OCI-LY7 (cell line): ENCODE measurements around the gene PLCG1. TPM values are rescaled to one million over a fixed set of nuclear protein-coding genes. Genes with fewer than 3 reads are reported as not detected.

Experiments used
- BruUV-seq: library from RNA; stranded (reverse); fragments of 400-500 nt; replicated peaks from 2 replicates; lab custom pipeline; 2021; lab: Mats Ljungman, UMichigan
- CTCF ChIA-PET: fragments of 300-600 bp; sonication (Branson Sonifier 250); formaldehyde crosslinking; loops from one replicate; lab custom pipeline; 2022; ENCODE audit warnings: antibody characterized with exemption; ENCODE audit not compliant: unreplicated experiment; lab: Charles Lee
- POLR2A ChIA-PET: fragments of 300-600 bp; sonication (Branson Sonifier 250); formaldehyde crosslinking; loops from one replicate; lab custom pipeline; 2022; ENCODE audit warnings: antibody characterized with exemption; lab: Charles Lee
- DNase-seq: peaks from one replicate; pipeline ENCODE4 v3.0.0-alpha.2; 2015; ENCODE audit warnings: low spot score
- H2AFZ ChIP-seq: fragments of 200-600 bp; sonication (generic), shearing (Covaris generic); 2 replicates; pipeline ENCODE4 v1.6.1; 2014; ENCODE audit warnings: mild to moderate bottlenecking, antibody characterized with exemption, low read length, moderate library complexity
- H3K27ac ChIP-seq: fragments of 200-600 bp; sonication (generic); 2 replicates; pipeline ENCODE4 v1.5.1; 2014; ENCODE audit warnings: mixed run types, low read depth, mild to moderate bottlenecking, moderate library complexity, low read length, inconsistent platforms; ENCODE audit not compliant: poor library complexity, severe bottlenecking
- H3K36me3 ChIP-seq: fragments of 200-600 bp; sonication (generic); 2 replicates; pipeline ENCODE4 v1.6.1; 2014; ENCODE audit warnings: mild to moderate bottlenecking, antibody characterized with exemption, low read length, moderate library complexity, mixed read lengths; ENCODE audit not compliant: insufficient read depth
- H3K4me1 ChIP-seq: fragments of 200-600 bp; sonication (generic); 2 replicates; pipeline ENCODE4 v1.5.1; 2014; ENCODE audit warnings: mild to moderate bottlenecking, low read length; ENCODE audit not compliant: insufficient read depth, poor library complexity, severe bottlenecking
- H3K4me2 ChIP-seq: fragments of 200-600 bp; sonication (generic); 2 replicates; pipeline ENCODE4 v1.6.1; 2014; ENCODE audit warnings: mild to moderate bottlenecking, low read length
- H3K4me3 ChIP-seq: fragments of 200-600 bp; sonication (generic); 2 replicates; pipeline ENCODE4 v1.5.1; 2014; ENCODE audit warnings: mild to moderate bottlenecking, low read depth, low read length; ENCODE audit not compliant: poor library complexity, severe bottlenecking
- H3K79me2 ChIP-seq: fragments of 200-600 bp; sonication (generic); 2 replicates; pipeline ENCODE4 v1.6.1; 2016; ENCODE audit warnings: low read depth, mild to moderate bottlenecking, low read length, moderate library complexity, mixed read lengths; ENCODE audit not compliant: insufficient read depth
- H3K9me2 ChIP-seq: fragments of 200-600 bp; sonication (generic); 2 replicates; pipeline ENCODE4 v1.6.1; 2016; ENCODE audit warnings: mild to moderate bottlenecking, low read length, mixed read lengths; ENCODE audit not compliant: insufficient read depth
- H3K9me3 ChIP-seq: fragments of 200-600 bp; sonication (generic); 2 replicates; pipeline ENCODE4 v1.6.1; 2014; ENCODE audit warnings: mild to moderate bottlenecking, mixed run types, low read length, mixed read lengths
- H4K20me1 ChIP-seq: fragments of 200-600 bp; sonication (generic); 2 replicates; pipeline ENCODE4 v1.6.1; 2014; ENCODE audit warnings: mild to moderate bottlenecking, antibody characterized with exemption, low read length, moderate library complexity, mixed read lengths; ENCODE audit not compliant: insufficient read depth
- EZH2phosphoT487 ChIP-seq: fragments of 200-600 bp; sonication (generic); IDR thresholded peaks from 2 replicates; pipeline ENCODE4 v1.6.1; 2018; ENCODE audit warnings: low read depth, borderline replicate concordance, mild to moderate bottlenecking, mixed run types, antibody characterized with exemption, low read length, moderate library complexity, mixed read lengths
- intact Hi-C: fragments of 100-400 bp; cut with micrococcal nuclease; formaldehyde crosslinking; loops from one replicate; pipeline ENCODE4 v1.10.0; 2022; ENCODE audit not compliant: unreplicated experiment
- total RNA-seq, 2 experiments: library from RNA; depleted of rRNA in 1 of 2; stranded (reverse); fragments of >200 nt in 1 of 2; shearing (Covaris generic) in 1 of 2; gene quantifications; 2 replicates each; pipeline ENCODE4 v1.2.3, GENCODE V29; 2014 to 2022
- TF ChIP-seq, protein P1 (sequence below): fragments of 200-600 bp; sonication (generic); conservative IDR thresholded peaks from 2 replicates; pipeline ENCODE4 v1.5.1; 2014; ENCODE audit warnings: mild to moderate bottlenecking, antibody characterized with exemption, low read length, moderate library complexity, mixed read lengths

Gene PLCG1
- total RNA-seq, 2 experiments from 2014 or later = 103 to 121 TPM

DNA sequence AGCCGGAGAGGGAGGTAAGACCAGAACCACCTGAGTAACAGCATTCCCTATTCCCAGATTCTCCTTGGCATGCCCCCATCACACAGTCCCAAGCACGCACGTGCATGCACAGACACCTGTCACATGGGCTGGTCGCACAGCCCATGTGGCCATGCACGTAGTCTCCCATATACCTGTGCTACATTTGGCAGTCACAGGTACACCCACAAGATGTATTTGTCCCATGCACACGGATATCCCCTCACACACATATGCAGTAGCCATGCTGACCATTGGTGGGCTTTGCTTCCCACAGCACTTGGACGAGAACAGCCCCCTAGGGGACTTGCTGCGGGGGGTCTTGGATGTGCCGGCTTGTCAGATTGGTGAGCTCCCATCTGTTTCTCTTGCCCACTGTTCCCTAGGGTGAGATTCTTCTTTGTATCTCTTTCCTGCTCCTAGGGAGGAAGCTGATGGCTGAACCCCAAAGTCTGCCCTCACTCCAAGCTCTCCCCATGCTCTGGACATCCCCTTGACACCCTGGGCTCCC, 31.9 kb downstream of the PLCG1 start:
- no TSS peak for BruUV-seq
- Histone ChIP-seq H3K9me2 (no peaks in the 10 kb centered on the region), H3K4me3 (no peak overlapping the region), H3K9me3 (no peaks in the 10 kb centered on the region), H3K4me1 (no peaks in the 10 kb centered on the region), H2AFZ (no peak overlapping the region), H3K4me2 (no peak overlapping the region), H3K79me2 (no peaks in the 10 kb centered on the region), H3K36me3 (peaks cover 92% of the 10 kb centered on the region), H3K27ac (no peak overlapping the region), H4K20me1 (no peaks in the 10 kb centered on the region)
- ChIA-PET CTCF (no interaction called here), POLR2A (no interaction called here)
- TF ChIP-seq, protein P1, sequence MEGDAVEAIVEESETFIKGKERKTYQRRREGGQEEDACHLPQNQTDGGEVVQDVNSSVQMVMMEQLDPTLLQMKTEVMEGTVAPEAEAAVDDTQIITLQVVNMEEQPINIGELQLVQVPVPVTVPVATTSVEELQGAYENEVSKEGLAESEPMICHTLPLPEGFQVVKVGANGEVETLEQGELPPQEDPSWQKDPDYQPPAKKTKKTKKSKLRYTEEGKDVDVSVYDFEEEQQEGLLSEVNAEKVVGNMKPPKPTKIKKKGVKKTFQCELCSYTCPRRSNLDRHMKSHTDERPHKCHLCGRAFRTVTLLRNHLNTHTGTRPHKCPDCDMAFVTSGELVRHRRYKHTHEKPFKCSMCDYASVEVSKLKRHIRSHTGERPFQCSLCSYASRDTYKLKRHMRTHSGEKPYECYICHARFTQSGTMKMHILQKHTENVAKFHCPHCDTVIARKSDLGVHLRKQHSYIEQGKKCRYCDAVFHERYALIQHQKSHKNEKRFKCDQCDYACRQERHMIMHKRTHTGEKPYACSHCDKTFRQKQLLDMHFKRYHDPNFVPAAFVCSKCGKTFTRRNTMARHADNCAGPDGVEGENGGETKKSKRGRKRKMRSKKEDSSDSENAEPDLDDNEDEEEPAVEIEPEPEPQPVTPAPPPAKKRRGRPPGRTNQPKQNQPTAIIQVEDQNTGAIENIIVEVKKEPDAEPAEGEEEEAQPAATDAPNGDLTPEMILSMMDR = no peak
- TF ChIP-seq EZH2phosphoT487 = no peak
- intact Hi-C loops = no loop called here
- no peak for DNase-seq

DNA sequence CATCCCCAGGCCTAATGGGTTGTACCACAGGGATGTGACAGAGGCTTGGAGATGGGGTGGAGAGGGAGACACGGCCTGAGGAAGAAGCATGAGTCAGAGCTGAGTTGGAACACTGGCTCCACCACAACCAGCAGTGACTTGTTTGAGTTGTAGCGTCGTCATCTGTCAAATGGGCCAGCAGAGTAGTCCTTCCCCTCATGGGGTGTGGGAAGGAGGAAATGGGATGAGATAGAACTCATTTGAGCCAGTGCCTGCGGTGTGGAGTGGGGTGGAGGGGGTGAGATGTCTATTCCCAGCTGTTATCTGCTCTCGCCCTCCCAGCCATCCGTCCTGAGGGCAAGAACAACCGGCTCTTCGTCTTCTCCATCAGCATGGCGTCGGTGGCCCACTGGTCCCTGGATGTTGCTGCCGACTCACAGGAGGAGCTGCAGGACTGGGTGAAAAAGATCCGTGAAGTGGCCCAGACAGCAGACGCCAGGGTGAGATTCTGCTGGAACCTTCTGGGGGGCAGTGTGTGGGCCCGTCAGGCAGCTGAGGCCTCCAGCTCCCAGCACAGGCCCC, 32.5 kb downstream of the PLCG1 start:
- no peaks in the 10 kb centered on the region for H3K4me1 ChIP-seq
- intact Hi-C loops = no loop called here
- H2AFZ ChIP-seq = no peak overlapping the region
- H3K36me3 ChIP-seq = peaks cover 92% of the 10 kb centered on the region
- no peak overlapping the region for H3K27ac ChIP-seq
- H3K9me3 ChIP-seq = no peaks in the 10 kb centered on the region
- BruUV-seq = no TSS peak
- ChIA-PET POLR2A (interaction anchor here (0.6 to 0.7 kb wide), 2 partner anchors 14 to 157 kb away, joined by 3 to 4 read pairs; no protein-coding TSS in a partner anchor), CTCF (no interaction called here)
- no peaks in the 10 kb centered on the region for H3K79me2 ChIP-seq
- no peaks in the 10 kb centered on the region for H3K9me2 ChIP-seq
- H3K4me2 ChIP-seq = no peak overlapping the region
- H3K4me3 ChIP-seq = no peak overlapping the region
- TF ChIP-seq EZH2phosphoT487 = no peak
- TF ChIP-seq, protein P1 = no peak
- H4K20me1 ChIP-seq = no peaks in the 10 kb centered on the region
- DNase-seq = no peak

GRCh38 chr20:41170386-41171105, 33.2 kb downstream of the PLCG1 start:
- Histone ChIP-seq H3K4me1 (no peaks in the 10 kb centered on the region), H3K27ac (no peak overlapping the region), H4K20me1 (no peaks in the 10 kb centered on the region), H3K4me3 (no peak overlapping the region), H2AFZ (no peak overlapping the region), H3K4me2 (no peak overlapping the region), H3K36me3 (peaks cover 92% of the 10 kb centered on the region), H3K9me2 (no peaks in the 10 kb centered on the region), H3K79me2 (no peaks in the 10 kb centered on the region), H3K9me3 (no peaks in the 10 kb centered on the region)
- intact Hi-C loops = no loop called here
- ChIA-PET POLR2A (interaction anchor here (0.6 to 0.7 kb wide), 2 partner anchors 15 to 156 kb away, joined by 3 to 4 read pairs; no protein-coding TSS in a partner anchor), CTCF (no interaction called here)
- TF ChIP-seq, protein P1 = no peak
- no peak for TF ChIP-seq EZH2phosphoT487
- BruUV-seq = no TSS peak
- DNase-seq = no peak
